OCI-LY3 (cell line): ENCODE measurements around the gene ZNF785.

Experiments
- EZH2phosphoT487 ChIP-seq: fragments of 200-600 bp; shearing (Covaris generic); IDR thresholded peaks from 2 replicates; pipeline ENCODE4 v1.6.1; 2018; ENCODE audit warnings: antibody characterized with exemption, mixed run types, low read depth
- TF ChIP-seq, protein P1 (sequence below): fragments of 200-600, 300-600 bp; sonication (generic); IDR thresholded peaks from 2 replicates; pipeline ENCODE4 v1.5.1; 2014; ENCODE audit warnings: antibody characterized with exemption, low read length, low read depth

- TF ChIP-seq, protein P1, sequence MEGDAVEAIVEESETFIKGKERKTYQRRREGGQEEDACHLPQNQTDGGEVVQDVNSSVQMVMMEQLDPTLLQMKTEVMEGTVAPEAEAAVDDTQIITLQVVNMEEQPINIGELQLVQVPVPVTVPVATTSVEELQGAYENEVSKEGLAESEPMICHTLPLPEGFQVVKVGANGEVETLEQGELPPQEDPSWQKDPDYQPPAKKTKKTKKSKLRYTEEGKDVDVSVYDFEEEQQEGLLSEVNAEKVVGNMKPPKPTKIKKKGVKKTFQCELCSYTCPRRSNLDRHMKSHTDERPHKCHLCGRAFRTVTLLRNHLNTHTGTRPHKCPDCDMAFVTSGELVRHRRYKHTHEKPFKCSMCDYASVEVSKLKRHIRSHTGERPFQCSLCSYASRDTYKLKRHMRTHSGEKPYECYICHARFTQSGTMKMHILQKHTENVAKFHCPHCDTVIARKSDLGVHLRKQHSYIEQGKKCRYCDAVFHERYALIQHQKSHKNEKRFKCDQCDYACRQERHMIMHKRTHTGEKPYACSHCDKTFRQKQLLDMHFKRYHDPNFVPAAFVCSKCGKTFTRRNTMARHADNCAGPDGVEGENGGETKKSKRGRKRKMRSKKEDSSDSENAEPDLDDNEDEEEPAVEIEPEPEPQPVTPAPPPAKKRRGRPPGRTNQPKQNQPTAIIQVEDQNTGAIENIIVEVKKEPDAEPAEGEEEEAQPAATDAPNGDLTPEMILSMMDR, result no peak
- TF ChIP-seq EZH2phosphoT487, result no peak
Measured at GRCh38 chr16:30581457-30581856, 4.0 kb downstream of the ZNF785 start.
